Neural progenitor cell (in vitro differentiated cells): ENCODE data around the gene NUP214. TPM values are rescaled to one million over a fixed set of nuclear protein-coding genes. Genes with fewer than 3 reads are reported as not detected.
"Not testable (repeated sequence)": the region's sequence is repeated elsewhere in the genome, so short reads cannot be mapped to it uniquely, and the experiment has no call there.

Experiments
- DNase-seq: peaks from one replicate; pipeline ENCODE4 v3.0.0-alpha.2; 2016; ENCODE audit warnings: low spot score
- H2AFZ ChIP-seq: fragments of 200-600 bp; sonication (generic); replicated peaks from 2 replicates; pipeline ENCODE4 v1.6.1; 2016; ENCODE audit warnings: antibody characterized with exemption
- H3F3A ChIP-seq: fragments of 200-600 bp; sonication (generic); 2 replicates; pipeline ENCODE4 v1.6.1; 2016; ENCODE audit warnings: antibody characterized with exemption, low read depth
- H3K27ac ChIP-seq: fragments of 200-600 bp; sonication (generic); 2 replicates; pipeline ENCODE4 v1.5.1; 2016; ENCODE audit warnings: mild to moderate bottlenecking
- H3K27me3 ChIP-seq: fragments of 200-600 bp; sonication (generic); 2 replicates; pipeline ENCODE4 v1.6.1; 2016; ENCODE audit warnings: mild to moderate bottlenecking, moderate library complexity
- H3K36me3 ChIP-seq: fragments of 200-600 bp; sonication (generic); 2 replicates; pipeline ENCODE4 v1.5.1; 2016
- H3K4me1 ChIP-seq: fragments of 200-600 bp; sonication (generic); 2 replicates; pipeline ENCODE4 v1.6.1; 2016; ENCODE audit warnings: mixed run types
- H3K4me2 ChIP-seq: fragments of 200-600 bp; sonication (generic); 2 replicates; pipeline ENCODE4 v1.6.1; 2016
- H3K4me3 ChIP-seq: fragments of 200-600 bp; sonication (generic); 2 replicates; pipeline ENCODE4 v1.5.1; 2016
- H3K79me2 ChIP-seq: fragments of 200-600 bp; sonication (generic); 2 replicates; pipeline ENCODE4 v1.6.1; 2016; ENCODE audit warnings: low read depth
- H3K9ac ChIP-seq: fragments of 200-600 bp; sonication (generic); 2 replicates; pipeline ENCODE4 v1.6.1; 2016
- H3K9me3 ChIP-seq: fragments of 200-600 bp; sonication (generic); 2 replicates; pipeline ENCODE4 v1.5.1; 2016; ENCODE audit warnings: low read depth
- H4K20me1 ChIP-seq: fragments of 200-600 bp; sonication (generic); 2 replicates; pipeline ENCODE4 v1.6.1; 2016; ENCODE audit warnings: low read depth
- H3K27ac Mint-ChIP-seq: 3 replicates; pipeline ENCODE4 v1.8.0; 2021; ENCODE audit warnings: mixed read lengths
- H3K27me3 Mint-ChIP-seq: 2 replicates; pipeline ENCODE4 v1.8.0; 2022; ENCODE audit warnings: low read depth, mild to moderate bottlenecking, inconsistent platforms, moderate library complexity, mixed read lengths; ENCODE audit not compliant: insufficient read depth
- H3K36me3 Mint-ChIP-seq: 3 replicates; pipeline ENCODE4 v1.8.0; 2021; ENCODE audit warnings: mixed read lengths
- H3K4me1 Mint-ChIP-seq: 3 replicates; pipeline ENCODE4 v1.8.0; 2021; ENCODE audit warnings: mixed read lengths
- H3K4me3 Mint-ChIP-seq: 3 replicates; pipeline ENCODE4 v1.8.0; 2021; ENCODE audit warnings: mild to moderate bottlenecking, moderate library complexity, mixed read lengths
- H3K9me3 Mint-ChIP-seq: 3 replicates; pipeline ENCODE4 v1.8.0; 2020; ENCODE audit warnings: mixed read lengths
- EZH2 ChIP-seq: fragments of 200-600 bp; sonication (generic); IDR thresholded peaks from 2 replicates; pipeline ENCODE4 v1.6.1; 2017; ENCODE audit warnings: antibody characterized with exemption, mild to moderate bottlenecking, moderate library complexity
- EZH2phosphoT487 ChIP-seq: fragments of 200-600 bp; sonication (generic); IDR thresholded peaks from 2 replicates; pipeline ENCODE4 v1.6.1; 2017; ENCODE audit warnings: antibody characterized with exemption
- total RNA-seq: library from RNA; depleted of rRNA; stranded (reverse); fragments of >200 nt; gene quantifications from 2 replicates; pipeline ENCODE4 v1.2.3, GENCODE V29; 2015; ENCODE audit warnings: low replicate concordance
- TF ChIP-seq, protein P1 (sequence below): fragments of 200-600 bp; sonication (generic); IDR thresholded peaks from 2 replicates; pipeline ENCODE4 v1.5.1; 2017; ENCODE audit warnings: antibody characterized with exemption, mild to moderate bottlenecking

The NUP214 gene
- total RNA-seq, 1 donor from 2014 or later: 37.6 TPM

GRCh38 chr9:131239161-131239975, 114.0 kb downstream of the NUP214 start:
- Histone ChIP-seq H3K27me3 (no peaks in the 10 kb centered on the region), H3K79me2 (no peaks in the 10 kb centered on the region), H3K36me3 (no peaks in the 10 kb centered on the region), H3K4me1 (peaks cover 16% of the 10 kb centered on the region), H3K4me3 (no peak overlapping the region), H4K20me1 (no peaks in the 10 kb centered on the region), H3K4me2 (no peak overlapping the region), H2AFZ (peak overlapping the region; percentile 60), H3K9me3 (no peaks in the 10 kb centered on the region), H3F3A (peaks cover 15% of the 10 kb centered on the region), H3K9ac (no peak overlapping the region), H3K27ac (no peak overlapping the region)
- TF ChIP-seq EZH2 (no peak), EZH2phosphoT487 (no peak)
- TF ChIP-seq, protein P1, sequence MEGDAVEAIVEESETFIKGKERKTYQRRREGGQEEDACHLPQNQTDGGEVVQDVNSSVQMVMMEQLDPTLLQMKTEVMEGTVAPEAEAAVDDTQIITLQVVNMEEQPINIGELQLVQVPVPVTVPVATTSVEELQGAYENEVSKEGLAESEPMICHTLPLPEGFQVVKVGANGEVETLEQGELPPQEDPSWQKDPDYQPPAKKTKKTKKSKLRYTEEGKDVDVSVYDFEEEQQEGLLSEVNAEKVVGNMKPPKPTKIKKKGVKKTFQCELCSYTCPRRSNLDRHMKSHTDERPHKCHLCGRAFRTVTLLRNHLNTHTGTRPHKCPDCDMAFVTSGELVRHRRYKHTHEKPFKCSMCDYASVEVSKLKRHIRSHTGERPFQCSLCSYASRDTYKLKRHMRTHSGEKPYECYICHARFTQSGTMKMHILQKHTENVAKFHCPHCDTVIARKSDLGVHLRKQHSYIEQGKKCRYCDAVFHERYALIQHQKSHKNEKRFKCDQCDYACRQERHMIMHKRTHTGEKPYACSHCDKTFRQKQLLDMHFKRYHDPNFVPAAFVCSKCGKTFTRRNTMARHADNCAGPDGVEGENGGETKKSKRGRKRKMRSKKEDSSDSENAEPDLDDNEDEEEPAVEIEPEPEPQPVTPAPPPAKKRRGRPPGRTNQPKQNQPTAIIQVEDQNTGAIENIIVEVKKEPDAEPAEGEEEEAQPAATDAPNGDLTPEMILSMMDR: no peak
- Mint-ChIP-seq H3K27me3 (peaks cover 2% of the 10 kb centered on the region), H3K27ac (peak overlapping the region; percentile 58), H3K4me3 (no peak overlapping the region), H3K4me1 (peaks cover 22% of the 10 kb centered on the region), H3K9me3 (peaks cover 7% of the 10 kb centered on the region), H3K36me3 (peaks cover 3% of the 10 kb centered on the region)
- no peak for DNase-seq

DNA sequence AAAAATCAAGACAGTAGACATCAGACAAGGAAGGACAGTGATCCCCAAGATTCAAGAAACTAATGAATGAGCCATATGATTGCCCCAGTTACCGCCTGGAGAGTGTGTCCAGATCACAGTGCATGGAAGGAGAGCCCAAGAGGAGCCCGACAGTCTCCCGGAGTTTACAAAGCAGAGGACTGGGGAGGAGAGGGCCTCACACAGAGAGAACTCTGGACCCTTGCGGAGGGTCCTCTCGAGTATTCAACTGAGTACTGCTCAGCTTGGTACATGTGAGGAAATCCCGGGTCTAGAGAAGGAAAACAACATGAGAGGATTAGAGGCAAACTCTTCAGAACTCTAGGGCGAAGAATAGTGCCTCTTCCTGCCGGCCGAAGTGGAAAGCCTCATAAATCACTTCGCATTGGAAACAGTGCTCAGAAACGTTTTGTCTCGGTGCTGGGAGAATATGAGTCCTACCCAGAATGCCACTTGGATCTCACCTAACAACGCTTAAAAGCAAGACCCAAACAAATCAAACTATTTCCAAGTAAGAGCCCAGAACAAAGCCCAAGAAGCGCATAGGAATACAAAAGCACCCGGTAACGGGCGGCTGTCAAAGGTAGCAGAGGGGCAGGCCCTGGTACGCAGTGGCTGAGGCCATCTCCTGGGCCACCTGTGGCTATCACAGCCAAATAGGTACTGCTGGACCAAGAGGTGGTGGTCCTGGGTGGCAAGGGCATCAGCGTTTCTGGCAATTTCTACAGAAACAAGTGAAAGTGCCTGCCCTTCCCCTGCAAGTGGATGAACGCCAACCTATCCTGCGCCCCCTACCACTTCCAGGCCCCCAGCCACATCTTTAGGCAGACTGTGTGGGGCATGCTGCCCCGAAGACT, 114.9 kb downstream of the NUP214 start:
- DNase-seq: no peak
- Histone ChIP-seq H3K4me2 (no peak overlapping the region), H3K4me1 (peaks cover 16% of the 10 kb centered on the region), H3K36me3 (no peaks in the 10 kb centered on the region), H3F3A (peaks cover 15% of the 10 kb centered on the region), H3K27me3 (no peaks in the 10 kb centered on the region), H3K4me3 (no peak overlapping the region), H2AFZ (no peak overlapping the region), H3K27ac (no peak overlapping the region), H3K79me2 (no peaks in the 10 kb centered on the region), H3K9me3 (no peaks in the 10 kb centered on the region), H4K20me1 (no peaks in the 10 kb centered on the region), H3K9ac (no peak overlapping the region)
- Mint-ChIP-seq H3K4me3 (no peak overlapping the region), H3K27ac (peak overlapping the region; percentile 72), H3K9me3 (peaks cover 7% of the 10 kb centered on the region), H3K27me3 (peaks cover 2% of the 10 kb centered on the region), H3K36me3 (no peaks in the 10 kb centered on the region), H3K4me1 (peaks cover 22% of the 10 kb centered on the region)
- TF ChIP-seq EZH2phosphoT487: no peak
- TF ChIP-seq EZH2: no peak
- TF ChIP-seq, protein P1: no peak

- H3K4me1 Mint-ChIP-seq, H3K9ac ChIP-seq, H3K27ac Mint-ChIP-seq, H3K27me3 ChIP-seq, H3K27me3 Mint-ChIP-seq, H3K36me3 ChIP-seq, H2AFZ ChIP-seq, H3F3A ChIP-seq, H3K9me3 ChIP-seq, H3K79me2 ChIP-seq, H3K27ac ChIP-seq, H3K4me3 ChIP-seq, H3K4me2 ChIP-seq, DNase-seq, H4K20me1 ChIP-seq, H3K4me3 Mint-ChIP-seq, H3K9me3 Mint-ChIP-seq, H3K36me3 Mint-ChIP-seq, H3K4me1 ChIP-seq: not testable (repeated sequence)
These were observed 118.9 kb downstream of the NUP214 start for GRCh38 chr9:131244331-131244730.

- TF ChIP-seq EZH2phosphoT487 (no peak), EZH2 (no peak)
- TF ChIP-seq, protein P1: no peak
- no peaks in the 10 kb centered on the region for H3F3A ChIP-seq
- no peaks in the 10 kb centered on the region for H3K36me3 ChIP-seq
- no peak overlapping the region for H2AFZ ChIP-seq
- DNase-seq: no peak
- no peak overlapping the region for H3K9ac ChIP-seq
- H3K27ac ChIP-seq: no peak overlapping the region
- Mint-ChIP-seq H3K27me3 (no peaks in the 10 kb centered on the region), H3K9me3 (peaks cover 5% of the 10 kb centered on the region), H3K4me3 (no peak overlapping the region), H3K4me1 (no peaks in the 10 kb centered on the region), H3K27ac (no peak overlapping the region), H3K36me3 (no peaks in the 10 kb centered on the region)
- no peak overlapping the region for H3K4me3 ChIP-seq
- no peaks in the 10 kb centered on the region for H4K20me1 ChIP-seq
- H3K4me2 ChIP-seq: no peak overlapping the region
- no peaks in the 10 kb centered on the region for H3K27me3 ChIP-seq
- no peaks in the 10 kb centered on the region for H3K4me1 ChIP-seq
- H3K79me2 ChIP-seq: no peaks in the 10 kb centered on the region
- H3K9me3 ChIP-seq: no peaks in the 10 kb centered on the region
These were observed 121.2 kb downstream of the NUP214 start for GRCh38 chr9:131246618-131247017.
